GM19467 (cell line): ENCODE results near the gene CCDC78.
"Not testable (repeated sequence)": the region's sequence is repeated elsewhere in the genome, so short reads cannot be mapped to it uniquely, and the experiment has no call there.

Source experiments
- ATAC-seq: cut with Tn5 transposase; IDR thresholded peaks from one replicate; pipeline ENCODE4 v1.9.1; 2021; ENCODE audit warnings: mild to moderate bottlenecking, moderate library complexity; ENCODE audit not compliant: unreplicated experiment

Gene CCDC78

GRCh38 chr16:725041-725376, 1.2 kb downstream of the CCDC78 start:
- no peak for ATAC-seq

- ATAC-seq: no peak
Measured at GRCh38 chr16:724188-725040, 1.8 kb downstream of the CCDC78 start.

- no peak for ATAC-seq
Measured at GRCh38 chr16:723695-724094, 2.5 kb downstream of the CCDC78 start.

- no peak for ATAC-seq
Measured at GRCh38 chr16:722835-723633, 3.2 kb downstream of the CCDC78 start.

- no peak for ATAC-seq
Measured at GRCh38 chr16:721765-722540, 4.3 kb downstream of the CCDC78 start.

GRCh38 chr16:720990-721764, 5.1 kb downstream of the CCDC78 start, which contains the start of gene ANTKMT:
Gene ANTKMT (plus strand): TSS chr16:721146. CDS start chr16:721275, 129 bp downstream.
- ATAC-seq: peak; percentile 64

- ATAC-seq: peak; percentile 8
Measured at GRCh38 chr16:720447-720989, 5.7 kb downstream of the CCDC78 start.

- no peak for ATAC-seq
Measured at GRCh38 chr16:719815-720446, 6.3 kb downstream of the CCDC78 start.

GRCh38 chr16:718922-719321, 7.3 kb downstream of the CCDC78 start:
- no peak for ATAC-seq

GRCh38 chr16:718389-718788, 7.9 kb downstream of the CCDC78 start:
- no peak for ATAC-seq

- ATAC-seq: no peak
Measured at GRCh38 chr16:717450-718245, 8.6 kb downstream of the CCDC78 start.

- no peak for ATAC-seq
Measured at GRCh38 chr16:716768-717325, 9.4 kb downstream of the CCDC78 start.

GRCh38 chr16:716200-716568, 10.1 kb downstream of the CCDC78 start:
- no peak for ATAC-seq

GRCh38 chr16:715477-716199, 10.6 kb downstream of the CCDC78 start:
- no peak for ATAC-seq

- ATAC-seq: no peak
Measured at GRCh38 chr16:714558-715476, 11.4 kb downstream of the CCDC78 start, which contains the start of gene METRN. Gene METRN (plus strand): TSS chr16:715118. CDS start chr16:715290, 172 bp downstream.

- no peak for ATAC-seq
Measured at GRCh38 chr16:714079-714478, 12.2 kb downstream of the CCDC78 start.

- ATAC-seq: not testable (repeated sequence)
Measured at GRCh38 chr16:712740-713250, 13.4 kb downstream of the CCDC78 start.
